Upper lobe of left lung (tissue), 6 donors: ENCODE data around the gene HM13. TPM values are rescaled to one million over a fixed set of nuclear protein-coding genes. Genes with fewer than 3 reads are reported as not detected.

Experiments
- ATAC-seq, 2 donors: fragments of 200-7000 bp; cut with Tn5 transposase; one replicate each; pipeline ENCODE4 v1.9.1; 2022; ENCODE audit warnings: mild to moderate bottlenecking in 2 of 2, moderate library complexity in 2 of 2; ENCODE audit not compliant: low FRiP score in 2 of 2
- DNase-seq, 2 donors: peaks; one replicate each; pipeline ENCODE4 v3.0.0-alpha.2; 2019 to 2020
- H3K27ac ChIP-seq, 4 donors: fragments of 200-600 bp; sonication (generic); one replicate each; pipeline ENCODE4 v1.5.1; 2016 to 2019
- H3K27me3 ChIP-seq, 4 donors: fragments of 200-600 bp; sonication (generic); one replicate each; pipeline ENCODE4 v1.5.1; 2017 to 2019
- H3K36me3 ChIP-seq, 4 donors: fragments of 200-600 bp; sonication (generic); one replicate each; pipeline ENCODE4 v1.5.1; 2016 to 2019
- H3K4me1 ChIP-seq, 4 donors: fragments of 200-600 bp; sonication (generic); one replicate each; pipeline ENCODE4 v1.5.1; 2018 to 2019
- H3K4me3 ChIP-seq, 4 donors: fragments of 200-600 bp; sonication (generic); one replicate each; pipeline ENCODE4 v1.5.1; 2017 to 2019; ENCODE audit warnings: mild to moderate bottlenecking in 2 of 4, moderate library complexity in 1 of 4
- H3K9me3 ChIP-seq, 4 donors: fragments of 200-600 bp; sonication (generic); one replicate each; pipeline ENCODE4 v1.5.1; 2018 to 2019
- CTCF ChIP-seq, 6 experiments: fragments of 450-650 bp in 4 of 6; fragments of 200-600 bp in 2 of 6; sonication (generic) in 2 of 6; IDR thresholded peaks; one replicate each; pipeline ENCODE4 v1.5.1; 2016 to 2019; ENCODE audit warnings: antibody characterized with exemption in 6 of 6
- EP300 ChIP-seq, 4 donors: sonication (generic); formaldehyde crosslinking; IDR thresholded peaks; one replicate each; pipeline ENCODE4 v1.5.1; 2017; ENCODE audit warnings: antibody characterized with exemption in 4 of 4, control low read depth in 2 of 4
- POLR2A ChIP-seq, 4 donors: fragments of 450-650 bp; IDR thresholded peaks; one replicate each; pipeline ENCODE4 v1.5.1; 2016 to 2017; ENCODE audit warnings: antibody characterized with exemption in 4 of 4, mild to moderate bottlenecking in 2 of 4
- POLR2AphosphoS5 ChIP-seq, 2 donors: sonication (generic); formaldehyde crosslinking; IDR thresholded peaks; one replicate each; pipeline ENCODE4 v1.5.1; 2017; ENCODE audit warnings: antibody characterized with exemption in 2 of 2
- WGBS, 2 donors: methylation state at CpG; one replicate each; pipeline ENCODE4 v1.1.5; 2017 to 2018; 5-methylcytosine and 5-hydroxymethylcytosine counted together
- total RNA-seq, 6 donors: library from RNA; depleted of rRNA in 4 of 6; stranded (reverse); fragments of >200 nt in 4 of 6; gene quantifications; one replicate each; pipeline versions ENCODE4 v1.1.0 to v1.2.1, GENCODE V29; 2016 to 2021
- donor health status: DM: no; HTN: no; CAD: no; lungs with moderate emphysema.
- donor health status: DM: no; HTN: yes; CAD: no; lungs with severe emphysema.

HM13 gene
- total RNA-seq, 6 donors from 2014 or later = 58.7 to 186 (median 81.6) TPM

GRCh38 chr20:31568041-31568731, 53.9 kb downstream of the HM13 start:
- WGBS, 2 donors = 73 to 82% methylated on average over 21 of the region's 21 CpGs
- peak overlapping the region in 3 of 4 donors; percentile 89 to 97 (median 94) for H3K27ac ChIP-seq
- DNase-seq (peak in 1 of 2 donors; percentile 82), ATAC-seq (no peak)
- TF ChIP-seq EP300 (IDR thresholded peaks at IDR 0.05) = no peak
- no peak for TF ChIP-seq CTCF (IDR thresholded peaks at IDR 0.05)
- no peak for TF ChIP-seq POLR2A (IDR thresholded peaks at IDR 0.05)
- no peak for TF ChIP-seq POLR2AphosphoS5 (IDR thresholded peaks at IDR 0.05)
- H3K4me1 ChIP-seq = peaks cover 24 to 44% (median 38%) of the 10 kb centered on the region in 4 donors
- no peaks in the 10 kb centered on the region for H3K9me3 ChIP-seq
- peaks cover 10 to 62% (median 31%) of the 10 kb centered on the region in 4 donors for H3K36me3 ChIP-seq
- H3K27me3 ChIP-seq = no peaks in the 10 kb centered on the region
- no peak overlapping the region for H3K4me3 ChIP-seq

GRCh38 chr20:31568773-31569162, 54.5 kb downstream of the HM13 start:
- DNase-seq (no peak), ATAC-seq (no peak)
- no peak overlapping the region for H3K4me3 ChIP-seq
- H3K4me1 ChIP-seq = peaks cover 29 to 48% (median 43%) of the 10 kb centered on the region in 4 donors
- no peak for TF ChIP-seq CTCF (IDR thresholded peaks at IDR 0.05)
- TF ChIP-seq POLR2AphosphoS5 (IDR thresholded peaks at IDR 0.05) = no peak
- TF ChIP-seq POLR2A (IDR thresholded peaks at IDR 0.05) = no peak
- TF ChIP-seq EP300 (IDR thresholded peaks at IDR 0.05) = no peak
- peak overlapping the region; percentile 89 to 97 (median 92) for H3K27ac ChIP-seq
- H3K36me3 ChIP-seq = peaks cover 10 to 56% (median 28%) of the 10 kb centered on the region in 4 donors
- H3K27me3 ChIP-seq = no peaks in the 10 kb centered on the region
- no peaks in the 10 kb centered on the region for H3K9me3 ChIP-seq
- 82 to 89% methylated on average over 4 to 5 of the region's 5 CpGs for WGBS, 2 donors

GRCh38 chr20:31569163-31570020, 55.1 kb downstream of the HM13 start:
- peaks cover 35 to 53% (median 48%) of the 10 kb centered on the region in 4 donors for H3K4me1 ChIP-seq
- peak; percentile 71 to 88 (median 84) for TF ChIP-seq CTCF (IDR thresholded peaks at IDR 0.05)
- TF ChIP-seq POLR2A (IDR thresholded peaks at IDR 0.05) = no peak
- TF ChIP-seq POLR2AphosphoS5 (IDR thresholded peaks at IDR 0.05) = peak in 1 of 2 donors; percentile 71
- no peaks in the 10 kb centered on the region for H3K9me3 ChIP-seq
- H3K27ac ChIP-seq = peak overlapping the region; percentile 89 to 97 (median 92)
- ATAC-seq (peak in 1 of 2 donors; percentile 27), DNase-seq (peak in 1 of 2 donors; percentile 61)
- H3K4me3 ChIP-seq = no peak overlapping the region
- H3K36me3 ChIP-seq = peaks cover 5 to 50% (median 23%) of the 10 kb centered on the region in 4 donors
- H3K27me3 ChIP-seq = no peaks in the 10 kb centered on the region
- 19 to 35% methylated on average over 9 to 10 of the region's 10 CpGs for WGBS, 2 donors

- Histone ChIP-seq H3K4me3 (no peak overlapping the region), H3K9me3 (no peaks in the 10 kb centered on the region), H3K27ac (peak overlapping the region; percentile 89 to 97 (median 92)), H3K27me3 (no peaks in the 10 kb centered on the region), H3K4me1 (peaks cover 35 to 55% (median 49%) of the 10 kb centered on the region in 4 donors), H3K36me3 (peaks cover 4 to 43% (median 19%) of the 10 kb centered on the region in 4 donors)
- no peak for DNase-seq
- WGBS, 2 donors = 79 to 100% methylated on average over 2 to 8 of the region's 8 CpGs
- TF ChIP-seq POLR2A (IDR thresholded peaks at IDR 0.05) (no peak), POLR2AphosphoS5 (IDR thresholded peaks at IDR 0.05) (no peak), CTCF (IDR thresholded peaks at IDR 0.05) (no peak), EP300 (IDR thresholded peaks at IDR 0.05) (no peak)
- ATAC-seq = no peak
Measured at GRCh38 chr20:31570021-31570463, 55.8 kb downstream of the HM13 start.
